Thyroid gland (tissue), 4 donors: ENCODE results near the gene CLEC7A.

Source experiments
- CTCF ChIP-seq, 6 experiments: fragments of 200-600 bp in 3 of 6; fragments of 450-650 bp in 3 of 6; sonication (generic) in 3 of 6; IDR thresholded peaks; one replicate each; pipeline ENCODE4 v1.5.1; 2016 to 2019; ENCODE audit warnings: antibody characterized with exemption in 6 of 6, mild to moderate bottlenecking in 2 of 6, inconsistent platforms in 1 of 6, moderate library complexity in 1 of 6
- POLR2A ChIP-seq, 2 donors: fragments of 450-650 bp; IDR thresholded peaks; one replicate each; pipeline ENCODE4 v1.6.1; 2017; ENCODE audit warnings: antibody characterized with exemption in 2 of 2, mild to moderate bottlenecking in 2 of 2, moderate library complexity in 1 of 2

DNA sequence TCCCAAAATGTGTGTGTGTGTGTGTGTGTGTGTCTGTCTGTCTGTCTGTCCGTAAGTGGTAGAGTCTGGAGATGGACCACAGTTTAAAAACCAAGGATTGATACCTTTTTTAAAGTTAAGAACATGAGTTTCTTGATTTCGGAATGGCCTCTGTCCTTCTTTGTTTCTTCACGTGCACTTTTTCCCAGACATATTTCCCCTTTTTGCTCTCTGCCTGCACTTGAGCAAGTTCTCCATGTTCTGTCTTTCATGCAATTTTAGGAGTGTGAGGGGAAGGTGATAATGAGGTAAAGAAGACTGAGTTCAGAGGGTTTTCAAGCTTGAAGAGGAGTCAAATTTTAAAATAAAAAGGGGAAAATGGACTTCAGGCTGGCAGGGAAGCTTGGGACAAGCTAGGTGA, 29.3 kb upstream of the CLEC7A start:
- no peak for TF ChIP-seq CTCF (IDR thresholded peaks at IDR 0.05)
- TF ChIP-seq POLR2A (IDR thresholded peaks at IDR 0.05): no peak
